GM12892 (cell line): Measurements from ENCODE around the gene NRXN3.

ENCODE experiments used
- DNase-seq: peaks from one replicate; pipeline ENCODE4 v3.0.0; 2011; ENCODE audit not compliant: insufficient read length
- FAIRE-seq: peaks from 2 replicates; lab custom pipeline; 2011; peaks lifted over from hg19 to GRCh38; lab: Jason Lieb, UNC
- POLR2A ChIP-seq: IDR thresholded peaks from 2 replicates; pipeline ENCODE4 v1.6.1; 2011; ENCODE audit warnings: low read depth, low read length, control low read depth
- POLR2AphosphoS5 ChIP-seq: IDR thresholded peaks from 2 replicates; pipeline ENCODE4 v1.6.1; 2011; ENCODE audit warnings: low read depth, low read length, control low read depth
- TAF1 ChIP-seq: IDR thresholded peaks from 2 replicates; pipeline ENCODE4 v1.6.1; 2011; ENCODE audit warnings: low read depth, mild to moderate bottlenecking, control low read depth, low read length, borderline replicate concordance

The NRXN3 gene

DNA sequence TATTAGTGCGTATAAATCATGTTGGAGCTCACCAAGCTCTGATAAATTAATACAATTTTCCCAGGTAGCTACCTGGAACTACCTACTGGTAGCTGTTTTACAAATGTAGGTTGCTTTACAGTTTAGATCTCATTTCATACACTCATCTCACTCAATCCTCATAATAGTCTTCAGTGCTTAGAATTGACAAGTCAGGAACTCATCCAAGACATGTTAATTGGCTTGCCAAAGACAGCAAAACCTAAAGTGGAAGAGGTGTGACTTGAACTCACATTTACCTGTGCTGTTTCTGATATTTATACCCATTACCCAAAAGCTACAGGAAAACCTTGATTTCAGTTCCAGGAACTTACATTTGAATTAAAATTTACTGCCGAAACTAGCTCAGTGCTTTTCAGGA lies 1744.4 kb downstream of the NRXN3 start:
- DNase-seq (no peak), FAIRE-seq (no peak)
- TF ChIP-seq TAF1 (no peak), POLR2A (no peak), POLR2AphosphoS5 (no peak)

DNA sequence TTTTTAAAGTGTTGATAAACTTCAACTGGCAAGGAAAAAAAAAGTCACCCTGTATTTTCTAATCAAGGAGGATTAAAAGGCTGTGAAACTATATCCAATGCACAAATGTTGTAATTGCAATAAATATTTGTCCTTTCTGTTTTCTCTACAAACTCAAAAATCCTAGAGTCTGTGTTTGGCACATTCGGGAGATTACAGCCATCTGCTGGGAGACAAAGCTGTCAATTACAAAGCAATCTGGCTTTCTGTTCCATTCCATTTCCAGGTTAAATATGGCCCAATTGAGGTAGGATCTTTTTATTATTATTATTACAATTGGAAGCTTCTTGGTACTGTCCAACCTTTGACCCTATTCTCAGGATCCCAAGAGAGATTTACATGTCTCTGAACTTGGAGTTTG lies 1745.2 kb downstream of the NRXN3 start:
- DNase-seq (no peak), FAIRE-seq (no peak)
- TF ChIP-seq POLR2A = no peak
- TF ChIP-seq TAF1 = no peak
- TF ChIP-seq POLR2AphosphoS5 = no peak

- FAIRE-seq (no peak), DNase-seq (no peak)
- TF ChIP-seq POLR2AphosphoS5 (no peak), POLR2A (no peak), TAF1 (no peak)
Measured at GRCh38 chr14:79916281-79916680, 1746.1 kb downstream of the NRXN3 start.

DNA sequence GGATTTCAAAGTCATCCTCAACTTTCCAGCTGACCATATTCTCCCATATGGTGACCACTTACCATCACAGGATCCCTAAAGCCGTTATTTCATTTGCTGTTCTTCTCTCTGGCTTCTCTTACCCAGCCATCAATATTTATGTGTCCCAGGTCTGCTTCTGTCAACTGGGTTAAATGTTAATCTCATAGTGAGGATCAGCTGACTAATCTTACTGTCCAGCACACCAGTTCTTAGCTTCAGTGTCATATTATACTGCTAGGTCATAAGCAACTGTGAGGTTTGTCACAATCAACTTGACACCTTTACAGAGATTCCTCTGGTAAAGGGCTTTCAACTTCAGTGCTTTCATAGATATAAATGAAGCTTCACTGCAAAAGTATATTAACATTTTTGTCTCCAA lies 1746.7 kb downstream of the NRXN3 start:
- FAIRE-seq (no peak), DNase-seq (no peak)
- TF ChIP-seq TAF1 (no peak), POLR2AphosphoS5 (no peak), POLR2A (no peak)
